ENCODE results near the gene ANKRD29.

DNA sequence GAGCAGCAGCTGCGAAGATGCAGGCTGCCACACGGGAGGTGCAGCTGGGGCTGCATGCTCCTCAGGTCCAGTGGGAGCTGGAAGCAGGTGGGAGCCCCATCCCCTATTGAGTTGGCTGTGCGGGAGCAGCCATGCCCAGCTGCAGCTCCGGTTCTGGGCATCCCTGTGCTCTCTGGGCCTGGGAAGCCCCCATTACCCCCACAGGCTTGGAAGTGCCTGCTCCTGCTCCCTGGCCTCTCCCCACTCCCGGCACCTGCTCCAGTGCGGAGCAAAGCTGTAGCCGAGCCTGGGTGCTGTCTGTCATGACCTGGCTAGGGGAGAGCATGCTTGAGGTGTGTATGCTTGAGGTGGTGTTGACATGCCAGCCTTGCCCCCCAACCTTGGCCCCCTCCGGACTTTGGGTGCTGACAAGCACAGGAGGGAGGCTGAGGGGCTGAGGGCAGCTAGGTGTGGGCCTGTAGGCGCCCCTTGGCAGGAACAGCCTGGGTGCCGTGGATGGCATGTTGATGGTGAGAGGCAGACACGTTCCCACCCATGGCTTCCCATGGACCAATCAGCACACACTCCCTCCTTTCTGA is 21.5 kb downstream of the ANKRD29 start:
- TF ChIP-seq EZH2 (IDR thresholded peaks at IDR 0.05; ENCODE audit: borderline replicate concordance, low read length), result no peak
- TF ChIP-seq, protein P1, sequence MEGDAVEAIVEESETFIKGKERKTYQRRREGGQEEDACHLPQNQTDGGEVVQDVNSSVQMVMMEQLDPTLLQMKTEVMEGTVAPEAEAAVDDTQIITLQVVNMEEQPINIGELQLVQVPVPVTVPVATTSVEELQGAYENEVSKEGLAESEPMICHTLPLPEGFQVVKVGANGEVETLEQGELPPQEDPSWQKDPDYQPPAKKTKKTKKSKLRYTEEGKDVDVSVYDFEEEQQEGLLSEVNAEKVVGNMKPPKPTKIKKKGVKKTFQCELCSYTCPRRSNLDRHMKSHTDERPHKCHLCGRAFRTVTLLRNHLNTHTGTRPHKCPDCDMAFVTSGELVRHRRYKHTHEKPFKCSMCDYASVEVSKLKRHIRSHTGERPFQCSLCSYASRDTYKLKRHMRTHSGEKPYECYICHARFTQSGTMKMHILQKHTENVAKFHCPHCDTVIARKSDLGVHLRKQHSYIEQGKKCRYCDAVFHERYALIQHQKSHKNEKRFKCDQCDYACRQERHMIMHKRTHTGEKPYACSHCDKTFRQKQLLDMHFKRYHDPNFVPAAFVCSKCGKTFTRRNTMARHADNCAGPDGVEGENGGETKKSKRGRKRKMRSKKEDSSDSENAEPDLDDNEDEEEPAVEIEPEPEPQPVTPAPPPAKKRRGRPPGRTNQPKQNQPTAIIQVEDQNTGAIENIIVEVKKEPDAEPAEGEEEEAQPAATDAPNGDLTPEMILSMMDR (IDR thresholded peaks at IDR 0.05; ENCODE audit: low read length), result no peak

All from OCI-LY1 (cell line).